Suppressor macrophage treated with lipopolysaccharide for 4 hours (primary cell): Measurements from ENCODE around the gene LRGUK.
A peak's percentile ranks its signal among the peaks of the same experiment; 100 is the strongest.
"Not testable (repeated sequence)": the region's sequence is repeated elsewhere in the genome, so short reads cannot be mapped to it uniquely, and the experiment has no call there.

Experiments
- DNase-seq: peaks from one replicate; pipeline ENCODE4 v3.0.0-alpha.2; 2020

The LRGUK gene

GRCh38 chr7:134255814-134256213 is 128.7 kb downstream of the LRGUK start:
- no peak for DNase-seq

- no peak for DNase-seq
Measured at GRCh38 chr7:134262322-134262721, 135.2 kb downstream of the LRGUK start.

GRCh38 chr7:134276951-134277350 is 149.8 kb downstream of the LRGUK start:
- no peak for DNase-seq

- DNase-seq: no peak
Measured at GRCh38 chr7:134278502-134279153, 151.5 kb downstream of the LRGUK start.

GRCh38 chr7:134279336-134279735 is 152.2 kb downstream of the LRGUK start:
- no peak for DNase-seq

GRCh38 chr7:134279898-134280297 is 152.8 kb downstream of the LRGUK start:
- DNase-seq: no peak

- no peak for DNase-seq
Measured at GRCh38 chr7:134280508-134280907, 153.4 kb downstream of the LRGUK start.

- DNase-seq: no peak
Measured at GRCh38 chr7:134284011-134284410, 156.9 kb downstream of the LRGUK start.

GRCh38 chr7:134284952-134285351 is 157.8 kb downstream of the LRGUK start:
- DNase-seq: no peak

GRCh38 chr7:134287916-134288659 is 160.9 kb downstream of the LRGUK start:
- no peak for DNase-seq

- no peak for DNase-seq
Measured at GRCh38 chr7:134289423-134289822, 162.3 kb downstream of the LRGUK start.

GRCh38 chr7:134289841-134290240 is 162.7 kb downstream of the LRGUK start:
- DNase-seq: no peak

GRCh38 chr7:134290286-134290685 is 163.1 kb downstream of the LRGUK start:
- DNase-seq: no peak

- peak; percentile 83 for DNase-seq
Measured at GRCh38 chr7:134293002-134293740, 166.0 kb downstream of the LRGUK start.

- DNase-seq: not testable (repeated sequence)
Measured at GRCh38 chr7:134295982-134296381, 168.8 kb downstream of the LRGUK start.

- DNase-seq: no peak
Measured at GRCh38 chr7:134297489-134297888, 170.3 kb downstream of the LRGUK start.

- no peak for DNase-seq
Measured at GRCh38 chr7:134298902-134299683, 172.0 kb downstream of the LRGUK start.

- DNase-seq: no peak
Measured at GRCh38 chr7:134300988-134301387, 173.8 kb downstream of the LRGUK start.

- no peak for DNase-seq
Measured at GRCh38 chr7:134301592-134301991, 174.5 kb downstream of the LRGUK start.

GRCh38 chr7:134302120-134302519 is 175.0 kb downstream of the LRGUK start:
- DNase-seq: no peak

GRCh38 chr7:134307320-134307719 is 180.2 kb downstream of the LRGUK start:
- DNase-seq: no peak

- DNase-seq: no peak
Measured at GRCh38 chr7:134308548-134308947, 181.4 kb downstream of the LRGUK start.

GRCh38 chr7:134311807-134312206 is 184.7 kb downstream of the LRGUK start:
- no peak for DNase-seq
